Ovary (tissue), 3 donors: ENCODE data around the gene NKAIN2.

Experiments used
- EP300 ChIP-seq: sonication (generic); formaldehyde crosslinking; IDR thresholded peaks from one replicate; pipeline ENCODE4 v1.6.1; 2017; ENCODE audit warnings: antibody characterized with exemption
- POLR2A ChIP-seq: fragments of 450-650 bp; IDR thresholded peaks from one replicate; pipeline ENCODE4 v1.6.1; 2017; ENCODE audit warnings: antibody characterized with exemption, mild to moderate bottlenecking, moderate library complexity
- TF ChIP-seq, protein P1 (sequence below), 3 donors: fragments of 450-650 bp in 2 of 3; fragments of 200-600 bp in 1 of 3; IDR thresholded peaks; one replicate each; pipeline versions ENCODE4 v1.5.1 to v1.8.0; 2016 to 2022; ENCODE audit warnings: antibody characterized with exemption in 3 of 3, mild to moderate bottlenecking in 1 of 3
- donor health status: DM: no; HTN: no; CAD: no.

DNA sequence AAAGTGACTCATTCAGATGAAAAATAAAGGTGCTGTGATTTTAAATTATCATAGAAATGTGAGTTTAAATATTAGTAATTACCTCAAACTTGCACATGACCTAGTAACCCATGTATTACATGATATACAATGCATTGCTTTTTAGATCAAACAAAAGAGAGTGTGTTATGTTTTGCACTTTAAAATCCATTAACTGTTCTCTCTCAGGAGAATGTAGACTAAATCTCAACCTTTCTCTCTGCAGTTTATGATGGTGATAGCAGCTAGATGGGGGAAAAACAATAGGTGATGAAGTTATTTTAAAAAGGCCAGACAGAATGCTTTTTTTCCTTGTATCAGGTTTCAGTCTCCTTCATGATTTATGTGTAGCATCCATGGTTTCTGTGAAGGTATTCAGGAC is 754.2 kb downstream of the NKAIN2 start:
- TF ChIP-seq POLR2A, result no peak
- TF ChIP-seq, protein P1, sequence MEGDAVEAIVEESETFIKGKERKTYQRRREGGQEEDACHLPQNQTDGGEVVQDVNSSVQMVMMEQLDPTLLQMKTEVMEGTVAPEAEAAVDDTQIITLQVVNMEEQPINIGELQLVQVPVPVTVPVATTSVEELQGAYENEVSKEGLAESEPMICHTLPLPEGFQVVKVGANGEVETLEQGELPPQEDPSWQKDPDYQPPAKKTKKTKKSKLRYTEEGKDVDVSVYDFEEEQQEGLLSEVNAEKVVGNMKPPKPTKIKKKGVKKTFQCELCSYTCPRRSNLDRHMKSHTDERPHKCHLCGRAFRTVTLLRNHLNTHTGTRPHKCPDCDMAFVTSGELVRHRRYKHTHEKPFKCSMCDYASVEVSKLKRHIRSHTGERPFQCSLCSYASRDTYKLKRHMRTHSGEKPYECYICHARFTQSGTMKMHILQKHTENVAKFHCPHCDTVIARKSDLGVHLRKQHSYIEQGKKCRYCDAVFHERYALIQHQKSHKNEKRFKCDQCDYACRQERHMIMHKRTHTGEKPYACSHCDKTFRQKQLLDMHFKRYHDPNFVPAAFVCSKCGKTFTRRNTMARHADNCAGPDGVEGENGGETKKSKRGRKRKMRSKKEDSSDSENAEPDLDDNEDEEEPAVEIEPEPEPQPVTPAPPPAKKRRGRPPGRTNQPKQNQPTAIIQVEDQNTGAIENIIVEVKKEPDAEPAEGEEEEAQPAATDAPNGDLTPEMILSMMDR (IDR thresholded peaks at IDR 0.05), result no peak
- no peak for TF ChIP-seq EP300
